Superior temporal gyrus (tissue), 1 donor: ENCODE measurements around the gene ZNF227.
A peak's percentile ranks its signal among the peaks of the same experiment; 100 is the strongest.
"Not testable (repeated sequence)": the region's sequence is repeated elsewhere in the genome, so short reads cannot be mapped to it uniquely, and the experiment has no call there.

Experiments used
- DNase-seq: peaks from one replicate; pipeline ENCODE4 v3.0.0-alpha.2; 2016; ENCODE audit errors: extremely low spot score

Gene ZNF227

GRCh38 chr19:44212250-44212865, at the start of gene ZNF227:
ZNF227 (plus strand) TSS chr19:44212532; CDS start chr19:44217793, 5,261 bp downstream.
- peak; percentile 92 for DNase-seq

- no peak for DNase-seq
Measured at GRCh38 chr19:44163789-44164188, 48.5 kb upstream of the ZNF227 start.

GRCh38 chr19:44164327-44164672, 48.0 kb upstream of the ZNF227 start:
- DNase-seq: peak; percentile 8

DNA sequence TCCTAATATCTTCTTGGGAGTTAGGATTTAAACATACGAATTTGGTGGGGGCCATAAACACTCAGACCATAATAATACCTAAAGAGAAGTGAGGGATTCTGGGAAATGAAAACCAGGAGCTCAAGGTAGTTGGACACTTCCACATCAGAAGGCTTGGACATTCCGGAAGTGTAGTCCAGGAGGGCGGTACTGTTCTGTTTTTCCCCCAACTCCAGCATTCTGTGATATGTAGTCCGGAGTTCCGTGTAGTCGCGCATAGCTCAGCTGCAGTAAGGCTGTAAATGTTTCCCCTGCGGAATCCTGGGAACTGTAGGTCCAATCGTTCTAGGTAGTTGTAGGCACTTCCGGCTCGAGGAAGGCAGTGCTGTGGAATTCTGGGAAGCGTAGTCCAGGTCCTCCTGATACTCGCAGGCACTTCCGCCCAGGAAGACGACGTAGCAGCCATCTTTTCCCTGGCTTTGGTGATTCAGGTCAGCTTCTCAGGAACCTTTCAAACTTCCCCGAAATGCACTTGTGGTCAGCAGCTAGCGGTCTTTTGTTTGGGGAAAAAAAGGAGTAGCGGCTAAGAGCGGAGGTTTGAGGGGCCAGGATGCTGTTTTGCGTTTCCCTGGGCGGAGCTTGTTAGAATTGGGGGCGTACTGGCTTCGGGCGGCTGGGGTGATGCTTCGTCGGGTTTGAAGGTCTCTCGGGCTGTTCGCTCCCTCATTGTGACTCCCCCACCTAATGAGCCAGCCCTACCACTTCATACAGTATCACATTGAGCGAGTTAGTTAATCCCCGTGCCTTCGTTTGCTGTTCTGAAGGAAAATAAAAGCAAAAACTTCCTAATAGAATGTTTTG, 47.4 kb upstream of the ZNF227 start, which contains the start of gene ZNF226:
ZNF226 (plus strand) TSS at position 428 of the 840 bp plus-strand sequence. CDS start 4,981 bp downstream, outside the sequence.
- DNase-seq: peak; percentile 100

DNA sequence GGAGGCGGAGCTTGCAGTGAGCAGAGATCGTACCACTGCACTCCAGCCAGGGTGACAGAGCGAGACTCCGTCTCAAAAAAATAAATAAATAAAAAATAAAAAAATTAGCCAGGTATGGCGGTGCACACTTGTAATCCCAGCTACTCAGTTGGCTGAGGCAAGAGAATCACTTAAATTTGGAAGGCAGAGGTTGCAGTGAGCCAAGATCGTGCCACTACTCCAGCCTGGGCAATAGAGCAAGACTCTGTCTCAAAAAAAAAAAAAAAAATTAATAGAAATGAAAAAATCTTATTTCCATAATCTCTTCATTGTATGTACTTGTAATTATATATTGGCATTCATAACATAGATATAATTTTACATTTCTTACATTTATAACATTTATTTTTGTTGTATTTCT, 41.7 kb upstream of the ZNF227 start:
- not testable (repeated sequence) for DNase-seq

- DNase-seq: no peak
Measured at GRCh38 chr19:44176590-44176989, 35.7 kb upstream of the ZNF227 start.

- no peak for DNase-seq
Measured at GRCh38 chr19:44180968-44181367, 31.4 kb upstream of the ZNF227 start.

DNA sequence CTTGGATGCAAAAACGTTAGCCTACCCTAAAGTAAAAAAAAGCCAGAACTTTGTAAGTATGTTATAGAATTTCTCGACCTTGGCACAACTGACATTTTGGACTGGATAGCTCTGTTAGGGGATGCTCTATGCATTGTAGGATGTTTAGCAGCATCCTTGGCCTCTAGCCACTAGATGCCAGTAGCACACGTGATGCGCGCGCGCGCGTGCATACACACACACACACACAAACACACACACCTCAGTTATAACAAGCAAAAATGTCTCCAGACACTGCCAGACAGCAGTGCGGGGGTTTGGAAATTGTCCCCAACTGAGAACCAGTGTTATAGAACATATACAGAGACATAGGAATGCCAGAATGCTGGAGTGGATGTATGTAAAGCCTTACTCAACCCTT, 30.2 kb upstream of the ZNF227 start:
- no peak for DNase-seq

GRCh38 chr19:44190020-44190419, 22.3 kb upstream of the ZNF227 start:
- DNase-seq: no peak

GRCh38 chr19:44192127-44192526, 20.2 kb upstream of the ZNF227 start:
- DNase-seq: no peak

- no peak for DNase-seq
Measured at GRCh38 chr19:44196772-44197171, 15.6 kb upstream of the ZNF227 start.

DNA sequence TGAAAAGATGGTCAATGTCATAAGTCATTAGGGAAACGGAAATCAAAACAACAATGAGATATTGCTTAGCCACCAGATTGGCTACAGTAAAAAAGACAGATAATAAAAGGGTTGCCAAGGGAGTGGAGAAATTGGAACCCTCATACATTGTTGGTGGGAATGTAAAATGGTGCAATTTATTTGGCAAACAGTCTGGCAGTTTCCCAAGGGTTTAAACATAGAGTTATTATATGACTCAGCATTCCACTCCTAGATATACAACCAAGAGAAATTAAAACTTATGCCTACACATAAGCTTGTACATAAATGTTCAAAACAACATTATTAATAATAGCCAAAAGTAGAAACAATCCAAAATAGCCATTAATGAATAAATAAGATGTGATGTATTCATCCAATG, 9.9 kb upstream of the ZNF227 start:
- DNase-seq: no peak

- DNase-seq: no peak
Measured at GRCh38 chr19:44202974-44203373, 9.4 kb upstream of the ZNF227 start.

DNA sequence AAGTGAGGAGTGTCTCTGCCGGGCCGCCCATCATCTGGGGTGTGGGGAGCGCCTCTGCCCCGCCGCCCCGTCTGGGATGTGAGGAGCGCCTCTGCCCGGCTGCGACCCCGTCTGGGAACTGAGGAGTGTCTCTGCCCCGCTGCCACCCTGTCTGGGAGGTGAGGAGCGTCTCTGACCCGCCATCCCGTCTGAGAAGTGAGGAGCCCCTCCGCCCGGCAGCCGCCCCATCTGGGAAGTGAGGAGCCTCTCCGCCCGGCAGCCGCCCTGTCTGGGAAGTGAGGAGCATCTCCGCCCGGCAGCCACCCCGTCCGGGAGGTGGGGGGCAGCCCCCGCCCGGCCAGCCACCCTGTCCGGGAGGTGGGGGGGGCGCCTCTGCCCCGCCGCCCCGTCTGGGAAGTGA, 8.5 kb upstream of the ZNF227 start:
- not testable (repeated sequence) for DNase-seq

- no peak for DNase-seq
Measured at GRCh38 chr19:44204772-44205171, 7.6 kb upstream of the ZNF227 start.

- DNase-seq: peak; percentile 98
Measured at GRCh38 chr19:44207126-44207803, 5.1 kb upstream of the ZNF227 start.

GRCh38 chr19:44212866-44213346, 574 bp downstream of the ZNF227 start:
- DNase-seq: no peak

- not testable (repeated sequence) for DNase-seq
Measured at GRCh38 chr19:44219926-44220325, 7.6 kb downstream of the ZNF227 start.

GRCh38 chr19:44220761-44221160, 8.4 kb downstream of the ZNF227 start:
- not testable (repeated sequence) for DNase-seq

- DNase-seq: not testable (repeated sequence)
Measured at GRCh38 chr19:44221291-44221690, 9.0 kb downstream of the ZNF227 start.

GRCh38 chr19:44228318-44228717, 16.0 kb downstream of the ZNF227 start:
- DNase-seq: no peak

DNA sequence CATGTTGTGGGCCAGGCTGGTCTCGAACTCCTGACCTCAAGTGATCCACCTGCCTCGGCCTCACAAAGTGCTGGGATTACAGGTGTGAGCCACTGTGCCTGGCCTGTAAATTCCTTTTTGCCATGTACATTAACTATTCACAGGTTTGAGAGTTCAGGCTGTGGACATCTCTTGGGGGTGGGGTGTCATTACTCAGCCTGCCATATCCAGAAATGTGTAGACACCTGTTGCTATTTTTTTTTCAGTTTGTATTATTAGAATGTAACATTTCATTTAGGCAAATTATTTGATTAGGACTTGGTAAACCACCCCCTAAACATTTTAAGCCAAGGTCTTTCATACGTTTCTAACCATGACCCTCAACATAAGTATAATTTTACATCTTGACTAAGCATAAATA, 20.5 kb downstream of the ZNF227 start:
- DNase-seq: no peak
